CD4-positive, alpha-beta T cell treated with Interferon gamma for 1 hour (primary cell): ENCODE data around the gene PRSS27.
"Not testable (repeated sequence)": the region's sequence is repeated elsewhere in the genome, so short reads cannot be mapped to it uniquely, and the experiment has no call there.

Source experiments
- DNase-seq: peaks from one replicate; pipeline ENCODE4 v3.0.0-alpha.2; 2020

The PRSS27 gene

GRCh38 chr16:2692251-2692947 lies 27.6 kb downstream of the PRSS27 start:
- no peak for DNase-seq

GRCh38 chr16:2691491-2692248 lies 28.4 kb downstream of the PRSS27 start:
- DNase-seq, result no peak

- no peak for DNase-seq
Observed at GRCh38 chr16:2690852-2691251, 29.2 kb downstream of the PRSS27 start.

- DNase-seq, result no peak
Observed at GRCh38 chr16:2689968-2690801, 29.8 kb downstream of the PRSS27 start.

- not testable (repeated sequence) for DNase-seq
Observed at GRCh38 chr16:2689422-2689821, 30.6 kb downstream of the PRSS27 start.

GRCh38 chr16:2687531-2688308 lies 32.3 kb downstream of the PRSS27 start:
- no peak for DNase-seq

- DNase-seq, result peak; percentile 59
Observed at GRCh38 chr16:2686912-2687507, 33.0 kb downstream of the PRSS27 start.

GRCh38 chr16:2686075-2686474 lies 33.9 kb downstream of the PRSS27 start:
- not testable (repeated sequence) for DNase-seq

- DNase-seq, result not testable (repeated sequence)
Observed at GRCh38 chr16:2683041-2683440, 37.0 kb downstream of the PRSS27 start.

GRCh38 chr16:2682209-2683021 lies 37.6 kb downstream of the PRSS27 start, which contains the start of gene KCTD5:
TSS of gene KCTD5 (plus strand) at chr16:2682523. CDS start at chr16:2682549, 26 bp downstream.
- peak; percentile 93 for DNase-seq

GRCh38 chr16:2680360-2680759 lies 39.7 kb downstream of the PRSS27 start:
- DNase-seq, result not testable (repeated sequence)

- not testable (repeated sequence) for DNase-seq
Observed at GRCh38 chr16:2679902-2680301, 40.1 kb downstream of the PRSS27 start.

- not testable (repeated sequence) for DNase-seq
Observed at GRCh38 chr16:2678206-2678965, 41.6 kb downstream of the PRSS27 start.

GRCh38 chr16:2676937-2677336 lies 43.1 kb downstream of the PRSS27 start:
- DNase-seq, result not testable (repeated sequence)

GRCh38 chr16:2675714-2676113 lies 44.3 kb downstream of the PRSS27 start:
- DNase-seq, result no peak

GRCh38 chr16:2675021-2675420 lies 45.0 kb downstream of the PRSS27 start:
- DNase-seq, result no peak

- DNase-seq, result peak; percentile 97
Observed at GRCh38 chr16:2673066-2673999, 46.7 kb downstream of the PRSS27 start.

GRCh38 chr16:2671741-2672140 lies 48.3 kb downstream of the PRSS27 start:
- no peak for DNase-seq

GRCh38 chr16:2671193-2671592 lies 48.8 kb downstream of the PRSS27 start:
- DNase-seq, result not testable (repeated sequence)
